ENCODE results near the gene GNG2.

DNA sequence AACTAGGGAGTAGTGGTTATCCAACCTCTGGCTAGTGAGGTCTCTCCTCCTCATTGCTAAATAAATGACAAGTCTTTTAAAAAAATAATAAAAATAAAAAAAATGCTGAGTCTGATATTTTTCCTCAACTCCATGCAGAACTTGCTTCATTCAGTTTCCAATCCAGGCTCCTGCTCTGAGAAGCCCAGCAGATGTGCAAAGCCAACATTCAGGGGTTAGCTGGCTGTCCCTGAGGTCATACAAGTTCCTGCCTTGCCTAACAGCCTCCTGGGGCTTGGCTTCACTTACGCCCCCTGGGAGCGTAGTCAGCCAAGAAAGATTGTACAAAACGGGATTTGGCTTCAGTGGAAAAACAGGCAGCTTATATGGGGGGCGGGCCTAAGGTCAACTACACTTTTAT lies 152.2 kb downstream of the GNG2 start:
- TF ChIP-seq, protein P1, sequence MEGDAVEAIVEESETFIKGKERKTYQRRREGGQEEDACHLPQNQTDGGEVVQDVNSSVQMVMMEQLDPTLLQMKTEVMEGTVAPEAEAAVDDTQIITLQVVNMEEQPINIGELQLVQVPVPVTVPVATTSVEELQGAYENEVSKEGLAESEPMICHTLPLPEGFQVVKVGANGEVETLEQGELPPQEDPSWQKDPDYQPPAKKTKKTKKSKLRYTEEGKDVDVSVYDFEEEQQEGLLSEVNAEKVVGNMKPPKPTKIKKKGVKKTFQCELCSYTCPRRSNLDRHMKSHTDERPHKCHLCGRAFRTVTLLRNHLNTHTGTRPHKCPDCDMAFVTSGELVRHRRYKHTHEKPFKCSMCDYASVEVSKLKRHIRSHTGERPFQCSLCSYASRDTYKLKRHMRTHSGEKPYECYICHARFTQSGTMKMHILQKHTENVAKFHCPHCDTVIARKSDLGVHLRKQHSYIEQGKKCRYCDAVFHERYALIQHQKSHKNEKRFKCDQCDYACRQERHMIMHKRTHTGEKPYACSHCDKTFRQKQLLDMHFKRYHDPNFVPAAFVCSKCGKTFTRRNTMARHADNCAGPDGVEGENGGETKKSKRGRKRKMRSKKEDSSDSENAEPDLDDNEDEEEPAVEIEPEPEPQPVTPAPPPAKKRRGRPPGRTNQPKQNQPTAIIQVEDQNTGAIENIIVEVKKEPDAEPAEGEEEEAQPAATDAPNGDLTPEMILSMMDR (IDR thresholded peaks at IDR 0.05) = peak in 1 of 4 donors; percentile 6
- no peak for TF ChIP-seq POLR2A (IDR thresholded peaks at IDR 0.05)
